Kidney (tissue), 14 donors: ENCODE measurements around the gene DCHS2. TPM values are rescaled to one million over a fixed set of nuclear protein-coding genes. Genes with fewer than 3 reads are reported as not detected.

Experiments
- DNase-seq, 5 donors: peaks; one replicate each; pipeline ENCODE4 v3.0.0-alpha.2; 2013 to 2020
- FAIRE-seq: peaks from 2 replicates; lab custom pipeline; 2012; peaks lifted over from hg19 to GRCh38; lab: Jason Lieb, UNC
- H3K27ac ChIP-seq, 2 donors: one replicate each; pipeline ENCODE4 v1.7.0; 2013; ENCODE audit warnings: low read depth in 2 of 2, low read length in 2 of 2, inconsistent platforms in 1 of 2
- H3K27me3 ChIP-seq: one replicate; pipeline ENCODE4 v1.7.1; 2013; ENCODE audit warnings: low read length, inconsistent platforms; ENCODE audit not compliant: control insufficient read depth, insufficient read depth
- H3K36me3 ChIP-seq, 3 donors: one replicate each; pipeline versions ENCODE4 v1.7.0 to v1.7.1; 2013; ENCODE audit warnings: low read length in 3 of 3, control low read depth in 1 of 3, inconsistent platforms in 1 of 3; ENCODE audit not compliant: insufficient read depth in 3 of 3, control insufficient read depth in 2 of 3
- H3K4me1 ChIP-seq, 3 donors: one replicate each; pipeline versions ENCODE4 v1.7.0 to v1.7.1; 2013; ENCODE audit warnings: low read length in 3 of 3, inconsistent platforms in 1 of 3, low read depth in 1 of 3; ENCODE audit not compliant: control insufficient read depth in 2 of 3, insufficient read depth in 2 of 3
- H3K4me3 ChIP-seq, 3 donors: one replicate each; pipeline versions ENCODE4 v1.7.0 to v1.8.1; 2013; ENCODE audit warnings: low read length in 3 of 3, control low read depth in 1 of 3, inconsistent platforms in 1 of 3
- H3K9ac ChIP-seq, 3 donors: one replicate each; pipeline versions ENCODE4 v1.7.0 to v1.7.1; 2013; ENCODE audit warnings: low read length in 3 of 3, control low read depth in 1 of 3, inconsistent platforms in 1 of 3
- H3K9me3 ChIP-seq, 3 donors: one replicate each; pipeline versions ENCODE4 v1.7.0 to v1.7.1; 2013; ENCODE audit warnings: low read length in 3 of 3, control low read depth in 1 of 3, inconsistent platforms in 1 of 3; ENCODE audit not compliant: control insufficient read depth in 2 of 3, insufficient read depth in 1 of 3
- intact Hi-C: fragments of 100-400 bp; cut with DNase I; formaldehyde crosslinking; loops from one replicate; pipeline ENCODE4 v1.11.1; 2022
- polyA plus RNA-seq: library from polyadenylated mRNA; stranded (reverse); fragments of 350-450 nt; fragmentation: Illumina TruSeq; extraction: RNeasy Lipid Tissue Mini Kit (QIAGEN cat#74804); gene quantifications from one replicate; pipeline ENCODE4 v1.2.3, GENCODE V29; 2014; ENCODE audit warnings: low read depth, low replicate concordance; ENCODE audit not compliant: insufficient read depth
- total RNA-seq: library from RNA; stranded (reverse); fragmentation: NEBNext Ultra II Directional; extraction: Animal tissue kit (Norgen Biotek cat#: 25700); gene quantifications from one replicate; pipeline ENCODE4 v1.2.1, GENCODE V29; 2021
- TF ChIP-seq, protein P1 (sequence below): IDR thresholded peaks from 3 replicates; pipeline ENCODE4 v1.5.1; 2012; ENCODE audit warnings: mild to moderate bottlenecking, moderate library complexity, borderline replicate concordance; ENCODE audit not compliant: insufficient read depth; ENCODE audit errors: extremely low read depth
- donor health status: control.
- donor health status: control.
- donor health status: control.
- donor health status: control.
- donor health status: control.
- donor health status: DM: yes; HTN: yes; CAD: no.
- donor health status: Normal renal cell carcinoma (clear cell type).

DCHS2 gene
- total and polyA plus RNA-seq, 2 donors from 2014 or later = 0.47 TPM; not detected in 1

- no peak for FAIRE-seq
Measured at GRCh38 chr4:154427149-154427548, 64.5 kb downstream of the DCHS2 start.

GRCh38 chr4:154425514-154425913, 66.1 kb downstream of the DCHS2 start:
- H3K27ac ChIP-seq = no peak overlapping the region
- no peak for FAIRE-seq

More at GRCh38 chr4:154427149-154427548, 64.5 kb downstream of the DCHS2 start:
- Histone ChIP-seq H3K27me3 (no peaks in the 10 kb centered on the region), H3K9me3 (no peaks in the 10 kb centered on the region), H3K9ac (no peak overlapping the region), H3K4me3 (no peak overlapping the region), H3K36me3 (no peaks in the 10 kb centered on the region), H3K4me1 (no peaks in the 10 kb centered on the region), H3K27ac (no peak overlapping the region)
- DNase-seq = no peak
- TF ChIP-seq, protein P1, sequence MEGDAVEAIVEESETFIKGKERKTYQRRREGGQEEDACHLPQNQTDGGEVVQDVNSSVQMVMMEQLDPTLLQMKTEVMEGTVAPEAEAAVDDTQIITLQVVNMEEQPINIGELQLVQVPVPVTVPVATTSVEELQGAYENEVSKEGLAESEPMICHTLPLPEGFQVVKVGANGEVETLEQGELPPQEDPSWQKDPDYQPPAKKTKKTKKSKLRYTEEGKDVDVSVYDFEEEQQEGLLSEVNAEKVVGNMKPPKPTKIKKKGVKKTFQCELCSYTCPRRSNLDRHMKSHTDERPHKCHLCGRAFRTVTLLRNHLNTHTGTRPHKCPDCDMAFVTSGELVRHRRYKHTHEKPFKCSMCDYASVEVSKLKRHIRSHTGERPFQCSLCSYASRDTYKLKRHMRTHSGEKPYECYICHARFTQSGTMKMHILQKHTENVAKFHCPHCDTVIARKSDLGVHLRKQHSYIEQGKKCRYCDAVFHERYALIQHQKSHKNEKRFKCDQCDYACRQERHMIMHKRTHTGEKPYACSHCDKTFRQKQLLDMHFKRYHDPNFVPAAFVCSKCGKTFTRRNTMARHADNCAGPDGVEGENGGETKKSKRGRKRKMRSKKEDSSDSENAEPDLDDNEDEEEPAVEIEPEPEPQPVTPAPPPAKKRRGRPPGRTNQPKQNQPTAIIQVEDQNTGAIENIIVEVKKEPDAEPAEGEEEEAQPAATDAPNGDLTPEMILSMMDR = no peak
- intact Hi-C loops = no loop called here

DNA sequence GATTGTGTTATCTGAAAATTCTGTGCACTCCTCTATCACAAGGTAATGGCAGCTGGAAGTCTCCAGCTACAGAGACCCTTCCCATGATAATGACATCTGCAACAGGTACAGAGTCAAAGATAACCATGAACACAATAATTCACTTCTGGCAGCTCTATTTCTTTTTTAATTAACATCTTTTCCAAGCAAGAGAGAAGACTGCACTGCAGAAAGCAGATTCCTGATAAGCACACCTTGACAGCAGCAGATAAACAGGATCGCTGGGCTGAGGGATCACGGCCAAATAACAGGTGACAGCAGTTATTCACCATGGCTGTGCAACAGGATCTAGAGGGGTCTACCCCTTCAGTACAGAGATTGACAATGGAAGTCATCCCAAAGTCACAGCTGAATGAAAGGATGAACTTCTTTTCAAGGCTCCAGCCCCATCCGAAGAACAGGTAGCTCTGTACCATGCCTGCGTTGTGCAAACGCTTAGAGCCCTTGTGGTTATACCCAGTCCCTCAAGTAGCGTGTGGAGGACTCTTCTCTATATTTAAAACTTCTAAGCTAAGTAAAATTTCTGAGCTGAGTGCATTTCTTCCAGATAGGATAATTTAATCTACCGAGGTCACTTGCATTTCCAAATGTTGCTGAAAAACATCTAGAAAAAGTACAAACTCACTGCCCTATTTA, 66.7 kb downstream of the DCHS2 start:
- intact Hi-C loops = no loop called here
- DNase-seq = no peak

More at GRCh38 chr4:154425514-154425913, 66.1 kb downstream of the DCHS2 start:
- Histone ChIP-seq H3K9ac (no peak overlapping the region), H3K4me1 (no peaks in the 10 kb centered on the region), H3K9me3 (no peaks in the 10 kb centered on the region), H3K36me3 (no peaks in the 10 kb centered on the region), H3K27me3 (no peaks in the 10 kb centered on the region), H3K4me3 (no peak overlapping the region)
- intact Hi-C loops = no loop called here
- TF ChIP-seq, protein P1 = no peak
- peak in 3 of 5 donors; percentile 24 to 34 (median 27) for DNase-seq

More for the DNA sequence above, 66.7 kb downstream of the DCHS2 start:
- no peaks in the 10 kb centered on the region for H3K9me3 ChIP-seq
- H3K4me1 ChIP-seq = no peaks in the 10 kb centered on the region
- H3K27ac ChIP-seq = no peak overlapping the region
- no peaks in the 10 kb centered on the region for H3K36me3 ChIP-seq
- TF ChIP-seq, protein P1 = no peak
- H3K4me3 ChIP-seq = no peak overlapping the region
- no peak for FAIRE-seq
- H3K27me3 ChIP-seq = no peaks in the 10 kb centered on the region
- H3K9ac ChIP-seq = no peak overlapping the region
